Endothelial cell (in vitro differentiated cells): ENCODE measurements around the gene ECHDC1. TPM values are rescaled to one million over a fixed set of nuclear protein-coding genes. Genes with fewer than 3 reads are reported as not detected.
"Not testable (repeated sequence)": the region's sequence is repeated elsewhere in the genome, so short reads cannot be mapped to it uniquely, and the experiment has no call there.

Experiments
- DNase-seq: peaks from one replicate; pipeline ENCODE4 v3.0.0; 2021; ENCODE audit warnings: low spot score
- H3K27ac Mint-ChIP-seq: one replicate; pipeline ENCODE4 v1.8.0; 2021; ENCODE audit warnings: mixed read lengths, inconsistent platforms; ENCODE audit not compliant: unreplicated experiment
- H3K27me3 Mint-ChIP-seq: one replicate; pipeline ENCODE4 v1.8.0; 2021; ENCODE audit warnings: mild to moderate bottlenecking, moderate library complexity, mixed read lengths, inconsistent platforms; ENCODE audit not compliant: unreplicated experiment
- H3K36me3 Mint-ChIP-seq: one replicate; pipeline ENCODE4 v1.8.0; 2021; ENCODE audit warnings: mild to moderate bottlenecking, low read depth, mixed read lengths, inconsistent platforms; ENCODE audit not compliant: unreplicated experiment
- H3K4me1 Mint-ChIP-seq: one replicate; pipeline ENCODE4 v1.8.0; 2021; ENCODE audit warnings: mild to moderate bottlenecking, mixed read lengths, inconsistent platforms; ENCODE audit not compliant: unreplicated experiment
- H3K4me3 Mint-ChIP-seq: one replicate; pipeline ENCODE4 v1.8.0; 2021; ENCODE audit warnings: mild to moderate bottlenecking, mixed read lengths, inconsistent platforms; ENCODE audit not compliant: unreplicated experiment
- H3K9me3 Mint-ChIP-seq: one replicate; pipeline ENCODE4 v1.8.0; 2021; ENCODE audit warnings: mixed read lengths, inconsistent platforms; ENCODE audit not compliant: unreplicated experiment
- total RNA-seq: library from RNA; stranded (reverse); fragmentation: NEBNext Ultra II Directional; extraction: Animal tissue kit (Norgen Biotek cat#: 25700); gene quantifications from one replicate; pipeline ENCODE4 v1.2.1, GENCODE V29; 2021; ENCODE audit not compliant: unreplicated experiment
- TF ChIP-seq, protein P1 (sequence below): fragments of 200-600 bp; sonication (generic); IDR thresholded peaks from one replicate; pipeline ENCODE4 v1.5.0; 2021; ENCODE audit warnings: antibody characterized with exemption; ENCODE audit not compliant: unreplicated experiment

Gene ECHDC1
- total RNA-seq, 1 donor from 2014 or later: 84.1 TPM

DNA sequence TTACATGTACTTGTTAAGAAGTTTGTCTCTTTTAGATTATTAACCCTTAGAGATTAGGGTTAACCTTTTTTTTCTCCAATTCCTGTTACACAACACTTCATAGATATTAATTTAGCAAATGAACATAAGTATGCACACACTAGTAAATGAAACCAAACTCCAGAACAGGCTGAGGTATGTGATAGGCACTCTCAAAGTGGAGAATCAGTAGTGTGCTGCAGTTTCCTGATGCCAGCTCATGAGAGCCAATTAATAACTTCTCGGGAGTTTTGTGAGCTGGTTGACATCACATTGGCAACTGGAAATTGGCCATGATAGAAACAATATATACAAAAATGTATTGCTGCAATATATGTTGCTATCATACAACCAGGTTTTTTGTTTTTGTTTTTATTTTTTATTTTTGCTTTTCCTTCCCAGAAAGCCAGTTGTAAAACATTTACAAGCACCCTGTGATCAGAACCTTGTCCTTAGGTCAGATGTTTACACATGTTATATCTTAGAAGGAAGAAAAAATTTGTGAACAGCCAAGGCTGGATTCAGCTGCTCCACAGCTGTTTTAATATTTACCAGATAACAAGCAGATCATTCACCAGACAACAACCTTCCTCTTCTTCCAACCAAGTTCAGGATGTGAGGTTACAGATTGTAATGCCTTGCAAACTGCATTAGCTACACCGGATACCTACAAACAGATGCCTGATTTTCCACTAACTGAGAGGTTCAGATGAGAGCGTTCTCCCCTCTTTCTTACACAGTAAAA is 42.4 kb upstream of the ECHDC1 start:
- TF ChIP-seq, protein P1, sequence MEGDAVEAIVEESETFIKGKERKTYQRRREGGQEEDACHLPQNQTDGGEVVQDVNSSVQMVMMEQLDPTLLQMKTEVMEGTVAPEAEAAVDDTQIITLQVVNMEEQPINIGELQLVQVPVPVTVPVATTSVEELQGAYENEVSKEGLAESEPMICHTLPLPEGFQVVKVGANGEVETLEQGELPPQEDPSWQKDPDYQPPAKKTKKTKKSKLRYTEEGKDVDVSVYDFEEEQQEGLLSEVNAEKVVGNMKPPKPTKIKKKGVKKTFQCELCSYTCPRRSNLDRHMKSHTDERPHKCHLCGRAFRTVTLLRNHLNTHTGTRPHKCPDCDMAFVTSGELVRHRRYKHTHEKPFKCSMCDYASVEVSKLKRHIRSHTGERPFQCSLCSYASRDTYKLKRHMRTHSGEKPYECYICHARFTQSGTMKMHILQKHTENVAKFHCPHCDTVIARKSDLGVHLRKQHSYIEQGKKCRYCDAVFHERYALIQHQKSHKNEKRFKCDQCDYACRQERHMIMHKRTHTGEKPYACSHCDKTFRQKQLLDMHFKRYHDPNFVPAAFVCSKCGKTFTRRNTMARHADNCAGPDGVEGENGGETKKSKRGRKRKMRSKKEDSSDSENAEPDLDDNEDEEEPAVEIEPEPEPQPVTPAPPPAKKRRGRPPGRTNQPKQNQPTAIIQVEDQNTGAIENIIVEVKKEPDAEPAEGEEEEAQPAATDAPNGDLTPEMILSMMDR: no peak
- Mint-ChIP-seq H3K4me1 (peaks cover 2% of the 10 kb centered on the region), H3K9me3 (no peaks in the 10 kb centered on the region), H3K27ac (no peak overlapping the region), H3K4me3 (no peak overlapping the region), H3K27me3 (peaks cover 5% of the 10 kb centered on the region), H3K36me3 (no peaks in the 10 kb centered on the region)
- DNase-seq: no peak

DNA sequence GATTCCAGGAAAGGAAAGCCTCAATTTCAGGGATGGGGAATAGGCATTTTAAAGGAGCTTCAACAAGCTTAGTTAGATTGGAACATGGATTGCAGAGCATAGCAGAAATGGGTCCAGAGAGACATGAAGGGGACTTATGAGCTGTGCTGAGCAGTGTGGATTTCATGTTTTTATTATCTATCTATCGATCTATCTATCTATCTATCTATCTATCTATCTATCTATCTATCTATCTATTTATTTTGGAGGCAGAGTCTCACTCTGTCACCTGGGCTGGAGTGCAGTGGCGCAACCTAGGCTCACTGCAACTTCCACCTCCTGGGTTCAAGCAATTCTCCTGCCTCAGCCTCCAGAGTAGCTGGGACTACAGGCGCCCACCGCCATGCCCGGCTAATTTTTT is 41.4 kb upstream of the ECHDC1 start:
- H3K9me3 Mint-ChIP-seq, H3K36me3 Mint-ChIP-seq, H3K4me1 Mint-ChIP-seq, DNase-seq, H3K27me3 Mint-ChIP-seq, H3K27ac Mint-ChIP-seq, H3K4me3 Mint-ChIP-seq: not testable (repeated sequence)

DNA sequence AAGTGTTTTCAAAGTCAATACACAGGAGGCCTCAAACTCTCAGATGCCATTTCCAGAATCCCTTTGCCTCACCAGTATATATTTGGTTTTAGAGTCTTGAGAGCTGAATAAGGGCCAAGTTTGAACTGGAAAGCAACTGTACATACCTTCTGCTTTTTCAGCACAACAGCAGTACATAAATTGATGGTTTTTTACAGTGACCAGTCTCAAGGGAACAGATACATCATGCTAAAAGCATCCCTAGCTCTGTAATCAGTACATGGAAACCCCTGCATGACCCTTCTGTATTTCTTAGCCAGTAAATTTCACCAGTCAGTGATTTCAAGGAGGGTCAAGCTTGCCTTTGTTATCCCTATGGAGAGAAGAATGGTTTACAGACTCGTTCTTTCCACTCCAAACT is 40.6 kb upstream of the ECHDC1 start:
- TF ChIP-seq, protein P1: no peak
- DNase-seq: no peak
- Mint-ChIP-seq H3K4me3 (no peak overlapping the region), H3K4me1 (peaks cover 2% of the 10 kb centered on the region), H3K27me3 (peaks cover 2% of the 10 kb centered on the region), H3K9me3 (no peaks in the 10 kb centered on the region), H3K36me3 (no peaks in the 10 kb centered on the region), H3K27ac (no peak overlapping the region)

DNA sequence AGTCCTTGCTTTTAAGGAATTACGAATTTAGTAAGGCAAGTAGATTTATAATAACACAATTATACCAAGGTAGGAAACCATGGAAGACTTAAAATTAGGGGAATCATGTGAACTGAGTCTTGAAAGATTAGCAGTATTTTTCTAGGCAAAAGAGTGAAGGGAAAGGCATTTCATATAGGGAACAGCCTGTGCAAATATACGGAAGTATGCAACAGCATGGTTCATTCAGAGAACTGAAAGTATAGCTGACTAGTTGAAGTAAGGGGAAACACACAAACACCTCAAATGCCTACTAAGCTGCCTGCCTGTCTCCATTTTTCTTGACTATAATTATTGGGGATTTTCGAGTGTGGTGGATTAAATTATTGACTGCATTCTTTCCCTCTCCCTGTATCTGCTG is 39.0 kb upstream of the ECHDC1 start:
- H3K4me1 Mint-ChIP-seq: peaks cover 2% of the 10 kb centered on the region
- H3K9me3 Mint-ChIP-seq: no peaks in the 10 kb centered on the region
- TF ChIP-seq, protein P1: no peak
- H3K27me3 Mint-ChIP-seq: peaks cover 2% of the 10 kb centered on the region
- no peak overlapping the region for H3K4me3 Mint-ChIP-seq
- no peak overlapping the region for H3K27ac Mint-ChIP-seq
- no peak for DNase-seq
- no peaks in the 10 kb centered on the region for H3K36me3 Mint-ChIP-seq

DNA sequence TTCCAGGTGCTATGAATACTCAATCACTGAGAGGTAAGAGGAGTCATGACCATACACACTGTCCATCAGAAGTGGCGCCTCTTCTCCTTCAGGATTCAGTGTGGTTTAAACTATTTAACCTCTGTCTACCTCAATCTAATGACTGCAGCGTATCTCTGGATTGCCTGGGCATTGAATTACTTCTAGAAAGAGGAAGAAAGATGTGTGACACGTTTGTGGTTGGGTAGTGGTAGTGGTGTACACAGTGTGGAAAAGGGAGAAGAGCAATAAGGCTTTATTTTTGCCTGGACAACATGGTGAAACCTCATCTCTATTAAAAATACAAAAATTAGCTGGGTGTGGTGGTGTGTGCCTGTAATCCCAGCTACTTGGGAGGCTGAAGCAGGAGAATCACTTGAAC is 38.0 kb upstream of the ECHDC1 start:
- no peaks in the 10 kb centered on the region for H3K9me3 Mint-ChIP-seq
- H3K27ac Mint-ChIP-seq: no peak overlapping the region
- peaks cover 2% of the 10 kb centered on the region for H3K4me1 Mint-ChIP-seq
- peaks cover 2% of the 10 kb centered on the region for H3K27me3 Mint-ChIP-seq
- TF ChIP-seq, protein P1: no peak
- H3K4me3 Mint-ChIP-seq: no peak overlapping the region
- no peak for DNase-seq
- no peaks in the 10 kb centered on the region for H3K36me3 Mint-ChIP-seq
